NCI-H1105 treated with DMSO at 0.1 percent for 48 hours (cell line): ENCODE data around the gene C22orf31.
"Not testable (repeated sequence)": the region's sequence is repeated elsewhere in the genome, so short reads cannot be mapped to it uniquely, and the experiment has no call there.

ENCODE experiments used
- DNase-seq: peaks from one replicate; lab custom pipeline; 2025; lab: John Stamatoyannopoulos, UW

The C22orf31 gene

GRCh38 chr22:29061773-29062172, at the start of gene C22orf31:
TSS of gene C22orf31 (minus strand) at chr22:29061831. CDS start at chr22:29061792, 39 bp downstream.
- DNase-seq = no peak

GRCh38 chr22:29110946-29111345, 49.3 kb upstream of the C22orf31 start:
- DNase-seq = no peak

- no peak for DNase-seq
Observed at GRCh38 chr22:29109822-29110221, 48.2 kb upstream of the C22orf31 start.

- no peak for DNase-seq
Observed at GRCh38 chr22:29108137-29108536, 46.5 kb upstream of the C22orf31 start.

GRCh38 chr22:29106839-29107238, 45.2 kb upstream of the C22orf31 start:
- no peak for DNase-seq

GRCh38 chr22:29105468-29105867, 43.8 kb upstream of the C22orf31 start:
- no peak for DNase-seq

- no peak for DNase-seq
Observed at GRCh38 chr22:29103121-29103520, 41.5 kb upstream of the C22orf31 start.

GRCh38 chr22:29102300-29102699, 40.7 kb upstream of the C22orf31 start:
- no peak for DNase-seq

- no peak for DNase-seq
Observed at GRCh38 chr22:29098296-29098695, 36.7 kb upstream of the C22orf31 start.

GRCh38 chr22:29096736-29097669, 35.4 kb upstream of the C22orf31 start:
- DNase-seq = no peak

GRCh38 chr22:29095459-29095858, 33.8 kb upstream of the C22orf31 start:
- DNase-seq = no peak

GRCh38 chr22:29093501-29094300, 32.1 kb upstream of the C22orf31 start:
- no peak for DNase-seq

GRCh38 chr22:29093030-29093429, 31.4 kb upstream of the C22orf31 start:
- no peak for DNase-seq

GRCh38 chr22:29092243-29092642, 30.6 kb upstream of the C22orf31 start:
- no peak for DNase-seq

- DNase-seq = no peak
Observed at GRCh38 chr22:29090039-29090438, 28.4 kb upstream of the C22orf31 start.

GRCh38 chr22:29089507-29089906, 27.9 kb upstream of the C22orf31 start:
- DNase-seq = no peak

GRCh38 chr22:29088809-29089208, 27.2 kb upstream of the C22orf31 start:
- DNase-seq = no peak

GRCh38 chr22:29087012-29087411, 25.4 kb upstream of the C22orf31 start:
- no peak for DNase-seq

GRCh38 chr22:29083933-29084591, 22.4 kb upstream of the C22orf31 start:
- DNase-seq = no peak

- DNase-seq = not testable (repeated sequence)
Observed at GRCh38 chr22:29083576-29083932, 21.9 kb upstream of the C22orf31 start.

GRCh38 chr22:29082826-29083545, 21.4 kb upstream of the C22orf31 start:
- DNase-seq = no peak
